NT2/D1 (cell line): ENCODE data around the gene MPPED1.

Experiments
- YY1 ChIP-seq: IDR thresholded peaks from 2 replicates; pipeline ENCODE4 v1.6.1; 2011; ENCODE audit not compliant: insufficient read length, insufficient read depth
- ZNF274 ChIP-seq: IDR thresholded peaks from 2 replicates; pipeline ENCODE4 v1.6.1; 2011; ENCODE audit warnings: mild to moderate bottlenecking, low read depth, low read length

DNA sequence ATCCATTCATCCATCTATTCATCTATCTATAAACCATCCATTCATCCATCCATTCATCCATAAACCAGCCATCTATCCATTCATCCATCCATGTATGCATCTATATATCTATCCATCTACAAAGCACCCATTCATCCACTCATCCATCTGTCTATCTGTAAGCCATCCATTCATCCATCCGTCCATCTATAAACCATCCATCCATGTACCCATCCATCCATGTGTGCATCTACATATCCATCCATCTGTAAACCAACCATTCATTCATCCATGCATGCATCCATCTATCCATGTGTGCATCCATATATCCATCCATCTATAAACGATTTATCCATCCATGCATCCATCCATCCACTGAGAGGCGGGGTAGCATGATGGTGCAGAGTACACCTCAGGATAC is 58.4 kb downstream of the MPPED1 start:
- TF ChIP-seq ZNF274 (no peak), YY1 (no peak)
